Muscle layer of duodenum (tissue), 2 donors: ENCODE results near the gene ANO1.

Experiments
- H3K27ac ChIP-seq: one replicate; pipeline ENCODE4 v1.7.0; 2013; ENCODE audit warnings: mild to moderate bottlenecking, low read length
- H3K27me3 ChIP-seq: one replicate; pipeline ENCODE4 v1.7.0; 2013; ENCODE audit warnings: low read depth, mild to moderate bottlenecking, control low read depth, low read length
- H3K36me3 ChIP-seq, 2 donors: one replicate each; pipeline ENCODE4 v1.7.0; 2013; ENCODE audit warnings: low read length in 2 of 2, control low read depth in 1 of 2, mild to moderate bottlenecking in 1 of 2; ENCODE audit not compliant: insufficient read depth in 2 of 2, control insufficient read depth in 1 of 2
- H3K4me1 ChIP-seq, 2 donors: one replicate each; pipeline ENCODE4 v1.7.0; 2013; ENCODE audit warnings: low read length in 2 of 2, mild to moderate bottlenecking in 2 of 2, control low read depth in 1 of 2, moderate library complexity in 1 of 2; ENCODE audit not compliant: insufficient read depth in 2 of 2, control insufficient read depth in 1 of 2
- H3K4me3 ChIP-seq, 2 donors: one replicate each; pipeline ENCODE4 v1.7.0; 2013; ENCODE audit warnings: low read length in 2 of 2, low read depth in 1 of 2, mild to moderate bottlenecking in 1 of 2
- H3K9me3 ChIP-seq, 2 donors: one replicate each; pipeline ENCODE4 v1.7.0; 2013; ENCODE audit warnings: low read length in 2 of 2, control low read depth in 1 of 2, mild to moderate bottlenecking in 1 of 2; ENCODE audit not compliant: control insufficient read depth in 1 of 2
- donor health status: healthy.

Gene ANO1

GRCh38 chr11:70110538-70111055 is 32.5 kb downstream of the ANO1 start:
- peaks cover 0 to 10% of the 10 kb centered on the region in 2 donors for H3K4me1 ChIP-seq
- H3K27me3 ChIP-seq = no peaks in the 10 kb centered on the region
- H3K9me3 ChIP-seq = no peaks in the 10 kb centered on the region
- no peaks in the 10 kb centered on the region for H3K36me3 ChIP-seq
- H3K27ac ChIP-seq = no peak overlapping the region
- H3K4me3 ChIP-seq = no peak overlapping the region

- peaks cover 0 to 10% of the 10 kb centered on the region in 2 donors for H3K4me1 ChIP-seq
- no peaks in the 10 kb centered on the region for H3K9me3 ChIP-seq
- no peaks in the 10 kb centered on the region for H3K27me3 ChIP-seq
- H3K4me3 ChIP-seq = no peak overlapping the region
- no peak overlapping the region for H3K27ac ChIP-seq
- no peaks in the 10 kb centered on the region for H3K36me3 ChIP-seq
Observed at GRCh38 chr11:70111269-70112016, 33.3 kb downstream of the ANO1 start.

- no peaks in the 10 kb centered on the region for H3K27me3 ChIP-seq
- no peak overlapping the region for H3K27ac ChIP-seq
- peaks cover 0 to 10% of the 10 kb centered on the region in 2 donors for H3K4me1 ChIP-seq
- H3K4me3 ChIP-seq = no peak overlapping the region
- H3K9me3 ChIP-seq = no peaks in the 10 kb centered on the region
- H3K36me3 ChIP-seq = no peaks in the 10 kb centered on the region
Observed at GRCh38 chr11:70112017-70112434, 33.9 kb downstream of the ANO1 start.

GRCh38 chr11:70113801-70114200 is 35.7 kb downstream of the ANO1 start:
- peaks cover 0 to 10% of the 10 kb centered on the region in 2 donors for H3K4me1 ChIP-seq
- no peaks in the 10 kb centered on the region for H3K36me3 ChIP-seq
- H3K4me3 ChIP-seq = no peak overlapping the region
- no peak overlapping the region for H3K27ac ChIP-seq
- H3K9me3 ChIP-seq = no peaks in the 10 kb centered on the region
- H3K27me3 ChIP-seq = no peaks in the 10 kb centered on the region

- no peak overlapping the region for H3K27ac ChIP-seq
- H3K36me3 ChIP-seq = no peaks in the 10 kb centered on the region
- no peaks in the 10 kb centered on the region for H3K27me3 ChIP-seq
- peaks cover 0 to 10% of the 10 kb centered on the region in 2 donors for H3K4me1 ChIP-seq
- H3K9me3 ChIP-seq = no peaks in the 10 kb centered on the region
- H3K4me3 ChIP-seq = no peak overlapping the region
Observed at GRCh38 chr11:70115778-70116177, 37.7 kb downstream of the ANO1 start.

GRCh38 chr11:70116386-70117065 is 38.4 kb downstream of the ANO1 start:
- Histone ChIP-seq H3K27ac (no peak overlapping the region), H3K9me3 (no peaks in the 10 kb centered on the region), H3K4me1 (peaks cover 0 to 8% of the 10 kb centered on the region in 2 donors), H3K4me3 (no peak overlapping the region), H3K36me3 (no peaks in the 10 kb centered on the region), H3K27me3 (no peaks in the 10 kb centered on the region)

- H3K27me3 ChIP-seq = no peaks in the 10 kb centered on the region
- H3K4me1 ChIP-seq = no peaks in the 10 kb centered on the region
- H3K9me3 ChIP-seq = no peaks in the 10 kb centered on the region
- no peak overlapping the region for H3K27ac ChIP-seq
- no peaks in the 10 kb centered on the region for H3K36me3 ChIP-seq
- H3K4me3 ChIP-seq = no peak overlapping the region
Observed at GRCh38 chr11:70117567-70118145, 39.5 kb downstream of the ANO1 start.

- Histone ChIP-seq H3K9me3 (no peaks in the 10 kb centered on the region), H3K27me3 (no peaks in the 10 kb centered on the region), H3K4me1 (no peaks in the 10 kb centered on the region), H3K27ac (no peak overlapping the region), H3K4me3 (no peak overlapping the region), H3K36me3 (no peaks in the 10 kb centered on the region)
Observed at GRCh38 chr11:70118642-70119041, 40.5 kb downstream of the ANO1 start.

GRCh38 chr11:70119502-70119901 is 41.4 kb downstream of the ANO1 start:
- no peaks in the 10 kb centered on the region for H3K36me3 ChIP-seq
- H3K27me3 ChIP-seq = no peaks in the 10 kb centered on the region
- H3K4me3 ChIP-seq = no peak overlapping the region
- H3K4me1 ChIP-seq = no peaks in the 10 kb centered on the region
- H3K9me3 ChIP-seq = no peaks in the 10 kb centered on the region
- H3K27ac ChIP-seq = no peak overlapping the region

GRCh38 chr11:70120674-70121073 is 42.6 kb downstream of the ANO1 start:
- Histone ChIP-seq H3K4me3 (no peak overlapping the region), H3K4me1 (no peaks in the 10 kb centered on the region), H3K27me3 (no peaks in the 10 kb centered on the region), H3K9me3 (no peaks in the 10 kb centered on the region), H3K27ac (no peak overlapping the region), H3K36me3 (no peaks in the 10 kb centered on the region)

- Histone ChIP-seq H3K9me3 (no peaks in the 10 kb centered on the region), H3K27me3 (no peaks in the 10 kb centered on the region), H3K4me3 (no peak overlapping the region), H3K27ac (no peak overlapping the region), H3K36me3 (no peaks in the 10 kb centered on the region), H3K4me1 (no peaks in the 10 kb centered on the region)
Observed at GRCh38 chr11:70122490-70123198, 44.5 kb downstream of the ANO1 start.
